Measurements from ENCODE around the gene FATE1.

DNA sequence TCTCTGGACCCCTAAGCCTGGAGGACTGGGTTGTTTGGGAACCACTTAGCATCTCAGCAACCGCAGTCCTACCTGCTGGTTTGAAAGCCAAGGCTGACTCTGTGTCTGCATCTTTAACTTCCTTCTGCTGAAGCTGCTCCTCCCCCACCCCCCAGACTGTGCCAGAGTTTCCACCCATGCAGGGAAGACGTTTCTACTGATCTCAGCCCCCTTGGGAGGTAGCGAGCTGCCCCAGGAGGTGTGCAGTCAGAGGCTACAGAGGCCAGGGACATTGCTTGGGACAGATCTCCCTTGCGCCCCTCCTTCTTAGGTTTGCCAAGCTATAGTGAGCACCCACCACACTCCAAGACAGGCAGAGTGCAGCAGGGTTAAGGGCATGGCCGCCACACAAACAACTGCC is 4.7 kb upstream of the FATE1 start:
- TF ChIP-seq EGR1 (IDR thresholded peaks at IDR 0.05) (no peak), NFIC (IDR thresholded peaks at IDR 0.05) (no peak), RAD21 (IDR thresholded peaks at IDR 0.05; ENCODE audit: low read depth) (no peak), CEBPB (IDR thresholded peaks at IDR 0.05) (no peak), EP300 (IDR thresholded peaks at IDR 0.05; ENCODE audit: borderline replicate concordance) (no peak), YY1 (IDR thresholded peaks at IDR 0.05; ENCODE audit: low read depth) (no peak)
- TF ChIP-seq, protein P1, sequence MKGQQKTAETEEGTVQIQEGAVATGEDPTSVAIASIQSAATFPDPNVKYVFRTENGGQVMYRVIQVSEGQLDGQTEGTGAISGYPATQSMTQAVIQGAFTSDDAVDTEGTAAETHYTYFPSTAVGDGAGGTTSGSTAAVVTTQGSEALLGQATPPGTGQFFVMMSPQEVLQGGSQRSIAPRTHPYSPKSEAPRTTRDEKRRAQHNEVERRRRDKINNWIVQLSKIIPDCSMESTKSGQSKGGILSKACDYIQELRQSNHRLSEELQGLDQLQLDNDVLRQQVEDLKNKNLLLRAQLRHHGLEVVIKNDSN (IDR thresholded peaks at IDR 0.05), result no peak
- TF ChIP-seq, protein P2, sequence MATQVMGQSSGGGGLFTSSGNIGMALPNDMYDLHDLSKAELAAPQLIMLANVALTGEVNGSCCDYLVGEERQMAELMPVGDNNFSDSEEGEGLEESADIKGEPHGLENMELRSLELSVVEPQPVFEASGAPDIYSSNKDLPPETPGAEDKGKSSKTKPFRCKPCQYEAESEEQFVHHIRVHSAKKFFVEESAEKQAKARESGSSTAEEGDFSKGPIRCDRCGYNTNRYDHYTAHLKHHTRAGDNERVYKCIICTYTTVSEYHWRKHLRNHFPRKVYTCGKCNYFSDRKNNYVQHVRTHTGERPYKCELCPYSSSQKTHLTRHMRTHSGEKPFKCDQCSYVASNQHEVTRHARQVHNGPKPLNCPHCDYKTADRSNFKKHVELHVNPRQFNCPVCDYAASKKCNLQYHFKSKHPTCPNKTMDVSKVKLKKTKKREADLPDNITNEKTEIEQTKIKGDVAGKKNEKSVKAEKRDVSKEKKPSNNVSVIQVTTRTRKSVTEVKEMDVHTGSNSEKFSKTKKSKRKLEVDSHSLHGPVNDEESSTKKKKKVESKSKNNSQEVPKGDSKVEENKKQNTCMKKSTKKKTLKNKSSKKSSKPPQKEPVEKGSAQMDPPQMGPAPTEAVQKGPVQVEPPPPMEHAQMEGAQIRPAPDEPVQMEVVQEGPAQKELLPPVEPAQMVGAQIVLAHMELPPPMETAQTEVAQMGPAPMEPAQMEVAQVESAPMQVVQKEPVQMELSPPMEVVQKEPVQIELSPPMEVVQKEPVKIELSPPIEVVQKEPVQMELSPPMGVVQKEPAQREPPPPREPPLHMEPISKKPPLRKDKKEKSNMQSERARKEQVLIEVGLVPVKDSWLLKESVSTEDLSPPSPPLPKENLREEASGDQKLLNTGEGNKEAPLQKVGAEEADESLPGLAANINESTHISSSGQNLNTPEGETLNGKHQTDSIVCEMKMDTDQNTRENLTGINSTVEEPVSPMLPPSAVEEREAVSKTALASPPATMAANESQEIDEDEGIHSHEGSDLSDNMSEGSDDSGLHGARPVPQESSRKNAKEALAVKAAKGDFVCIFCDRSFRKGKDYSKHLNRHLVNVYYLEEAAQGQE (IDR thresholded peaks at IDR 0.05; ENCODE audit: low read depth), result no peak
